ENCODE data around the gene IMMP2L.

IMMP2L gene

GRCh38 chr7:111056371-111056770 is 505.9 kb downstream of the IMMP2L start:
- DNase-seq, result no peak

GRCh38 chr7:111053035-111053434 is 509.3 kb downstream of the IMMP2L start:
- DNase-seq, result no peak

GRCh38 chr7:111051832-111052231 is 510.5 kb downstream of the IMMP2L start:
- DNase-seq, result no peak

- no peak for DNase-seq
Measured at GRCh38 chr7:111050875-111051416, 511.3 kb downstream of the IMMP2L start.

DNA sequence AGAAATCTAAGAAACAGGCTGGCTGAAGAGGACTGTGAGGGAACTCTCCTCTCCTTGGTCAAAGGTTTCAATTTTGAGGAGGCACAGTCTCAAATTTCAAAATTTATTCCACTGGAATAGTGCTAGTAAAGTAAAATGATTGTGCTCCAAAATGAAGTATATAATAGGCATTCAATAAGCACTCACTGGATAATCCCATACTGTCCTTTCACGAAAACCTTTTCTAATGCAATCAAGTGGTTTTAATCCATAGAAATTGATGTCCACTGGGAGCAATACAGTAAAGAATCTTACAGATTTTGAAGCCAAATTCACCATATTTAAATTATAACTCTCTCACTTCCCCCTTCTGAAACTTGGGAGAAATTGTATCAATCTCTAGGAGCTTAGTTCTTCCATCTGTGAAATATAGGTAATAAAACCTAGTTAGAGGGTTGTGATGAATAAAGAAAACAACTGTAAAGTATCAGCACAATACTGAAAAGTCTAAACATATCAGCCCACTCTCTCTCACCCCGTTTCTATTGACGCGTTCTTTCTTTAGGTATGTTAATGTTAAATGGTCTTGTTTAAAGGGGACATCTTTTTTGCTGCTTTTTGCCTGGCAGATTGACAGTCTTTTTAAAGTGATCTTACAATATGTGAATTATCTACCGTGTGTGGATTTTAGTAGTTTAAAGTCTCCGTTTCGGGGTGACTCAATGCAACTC is 512.2 kb downstream of the IMMP2L start:
- no peak for DNase-seq

- DNase-seq, result no peak
Measured at GRCh38 chr7:111047595-111047994, 514.7 kb downstream of the IMMP2L start.

DNA sequence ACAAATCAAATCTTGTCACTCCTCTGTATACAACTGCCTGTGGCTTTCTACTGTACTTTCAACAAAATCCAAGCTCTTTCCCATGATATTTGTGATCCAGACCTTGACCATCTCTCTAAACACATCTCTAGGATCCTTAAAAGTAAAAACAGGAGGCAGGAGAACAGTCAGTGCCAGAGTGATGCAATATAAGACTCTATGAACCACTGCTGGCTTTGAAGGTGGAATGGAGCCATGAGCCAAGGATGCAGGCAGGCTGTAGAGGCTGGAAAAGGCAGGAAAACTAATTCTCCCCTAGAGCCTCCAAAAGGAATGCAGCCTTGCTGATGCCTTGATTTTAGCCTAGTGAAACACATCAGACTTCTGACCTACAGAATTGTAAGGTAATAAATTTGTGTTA is 516.8 kb downstream of the IMMP2L start:
- peak; percentile 53 for DNase-seq

DNA sequence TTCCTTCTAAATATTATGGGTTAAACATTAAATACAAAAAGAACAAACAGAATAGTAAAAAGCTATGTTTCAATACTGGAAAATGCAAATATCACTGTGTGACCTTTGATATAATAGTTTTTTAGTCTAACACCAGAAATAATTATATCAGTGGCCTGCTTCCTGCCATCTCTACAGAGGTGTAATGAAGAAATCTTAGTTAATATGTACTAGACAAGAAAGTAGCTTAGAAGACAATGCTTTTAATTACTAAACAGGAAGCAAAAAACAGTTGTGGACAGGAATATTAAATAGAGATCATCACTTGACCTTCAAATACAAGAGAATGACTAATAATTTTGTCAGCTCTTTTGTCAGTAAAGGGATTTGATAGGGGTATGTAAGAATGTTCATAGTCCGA is 518.7 kb downstream of the IMMP2L start:
- no peak for DNase-seq

GRCh38 chr7:111042842-111043241 is 519.5 kb downstream of the IMMP2L start:
- no peak for DNase-seq

- no peak for DNase-seq
Measured at GRCh38 chr7:111041577-111041976, 520.7 kb downstream of the IMMP2L start.

GRCh38 chr7:111038185-111038584 is 524.1 kb downstream of the IMMP2L start:
- DNase-seq, result no peak

DNA sequence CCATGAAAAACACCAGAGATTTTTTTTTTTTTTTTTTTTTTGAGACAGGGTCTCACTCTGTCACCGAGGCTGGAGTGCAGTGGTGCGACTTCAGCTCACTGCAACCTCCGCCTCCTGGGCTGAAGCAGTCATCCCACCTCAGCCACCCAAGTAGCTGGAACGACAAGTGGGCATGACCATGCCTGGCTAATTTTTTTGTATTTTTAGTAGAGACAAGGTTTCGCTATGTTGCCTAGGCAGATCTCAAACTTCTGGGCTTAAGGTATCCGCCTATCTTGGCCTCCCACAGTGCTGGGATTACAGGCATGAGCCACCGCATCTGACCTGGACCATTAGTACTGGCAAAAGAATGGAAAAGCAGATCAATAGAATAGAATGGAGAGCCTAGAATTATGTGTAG is 530.4 kb downstream of the IMMP2L start:
- DNase-seq, result no peak

GRCh38 chr7:111030336-111030735 is 532.0 kb downstream of the IMMP2L start:
- DNase-seq, result no peak

DNA sequence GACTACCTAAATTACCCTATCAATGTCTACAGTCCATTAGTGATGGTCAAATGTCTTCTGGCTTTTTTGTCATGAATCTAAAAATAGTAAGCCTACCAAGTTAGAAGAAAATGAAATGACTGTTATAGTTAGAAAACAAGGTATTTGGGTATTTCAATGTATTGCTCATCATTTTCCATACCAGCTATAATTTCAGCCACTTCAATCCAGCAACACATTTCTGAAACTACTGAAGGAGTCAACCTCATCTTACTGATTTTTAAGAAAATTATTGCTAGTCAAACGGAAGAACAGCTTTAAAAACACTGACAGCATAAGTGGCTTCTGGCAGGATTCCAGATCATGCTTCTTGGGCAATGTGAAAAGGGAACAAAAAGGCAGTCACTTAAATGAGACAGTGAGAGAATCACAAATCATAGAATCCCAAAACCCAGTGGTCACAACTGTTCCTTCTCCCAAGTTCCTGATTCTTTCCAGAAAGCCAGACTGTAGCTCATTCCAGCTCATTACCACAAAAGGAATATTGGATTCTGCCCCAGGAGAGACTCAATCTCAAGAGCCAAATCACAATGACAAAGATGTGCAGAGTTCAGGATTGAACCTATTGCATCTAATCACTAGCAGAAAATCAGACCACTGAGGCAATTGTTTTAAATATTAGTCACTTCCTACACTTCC is 532.6 kb downstream of the IMMP2L start:
- DNase-seq, result no peak

DNA sequence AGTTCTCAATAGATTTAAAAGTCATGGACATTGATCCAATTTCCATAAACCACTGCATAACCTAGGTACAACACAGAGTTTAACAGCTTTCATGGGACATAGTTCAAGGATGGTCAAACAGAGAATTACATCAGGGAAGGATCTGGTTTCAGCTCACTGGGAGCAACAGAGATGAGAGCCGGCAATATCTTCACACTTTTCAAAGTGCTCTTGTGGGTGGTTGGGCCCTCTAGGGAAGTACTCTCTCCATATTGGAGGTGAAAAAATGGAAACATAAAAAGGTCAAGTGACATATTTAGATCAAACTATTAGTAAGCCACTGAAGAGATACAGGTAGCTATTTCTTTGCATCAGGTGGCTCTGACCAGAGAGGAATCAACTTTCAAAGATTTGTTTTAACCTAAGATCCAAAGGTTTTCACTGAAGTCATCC is 533.1 kb downstream of the IMMP2L start:
- DNase-seq, result no peak

DNA sequence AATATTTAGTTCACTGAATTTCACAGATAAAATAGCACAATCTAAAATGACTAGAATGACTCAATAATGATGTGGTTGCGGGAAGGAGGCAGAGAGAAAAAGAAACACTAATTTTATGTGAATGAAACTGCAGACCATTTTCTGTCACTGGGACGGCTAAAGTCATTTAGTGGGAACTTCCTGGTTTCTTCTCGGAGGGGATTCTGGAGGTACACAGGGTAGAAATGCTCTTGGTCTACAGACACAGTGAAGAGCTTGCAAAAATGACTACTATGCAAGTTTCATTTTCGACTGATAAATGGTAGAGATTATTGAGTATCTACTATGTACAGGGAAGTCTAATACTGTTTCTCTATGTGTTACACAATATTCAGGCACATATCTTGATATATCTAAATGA is 534.9 kb downstream of the IMMP2L start:
- no peak for DNase-seq

DNA sequence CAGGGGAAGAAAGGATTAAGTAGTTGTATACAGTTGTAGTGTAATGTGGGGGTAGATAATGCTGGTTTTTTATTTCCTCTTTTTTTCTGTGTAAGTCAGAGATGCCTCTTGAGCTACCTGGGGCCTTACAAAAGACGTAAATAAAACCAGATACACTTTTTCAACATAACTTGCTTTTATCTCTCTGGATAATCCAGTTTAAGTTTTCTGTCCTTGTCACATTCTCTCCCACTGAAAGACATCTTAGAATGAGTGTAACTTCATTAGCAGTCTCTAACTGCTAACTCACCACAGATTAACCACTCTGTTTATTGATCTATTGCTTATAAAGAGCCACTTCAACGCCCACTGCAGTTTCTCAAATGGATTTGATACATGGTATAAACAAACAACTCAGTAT is 535.5 kb downstream of the IMMP2L start:
- no peak for DNase-seq

GRCh38 chr7:111026343-111026742 is 535.9 kb downstream of the IMMP2L start:
- DNase-seq, result no peak

GRCh38 chr7:111025006-111025405 is 537.3 kb downstream of the IMMP2L start:
- no peak for DNase-seq

GRCh38 chr7:111018960-111019736 is 543.1 kb downstream of the IMMP2L start:
- no peak for DNase-seq

DNA sequence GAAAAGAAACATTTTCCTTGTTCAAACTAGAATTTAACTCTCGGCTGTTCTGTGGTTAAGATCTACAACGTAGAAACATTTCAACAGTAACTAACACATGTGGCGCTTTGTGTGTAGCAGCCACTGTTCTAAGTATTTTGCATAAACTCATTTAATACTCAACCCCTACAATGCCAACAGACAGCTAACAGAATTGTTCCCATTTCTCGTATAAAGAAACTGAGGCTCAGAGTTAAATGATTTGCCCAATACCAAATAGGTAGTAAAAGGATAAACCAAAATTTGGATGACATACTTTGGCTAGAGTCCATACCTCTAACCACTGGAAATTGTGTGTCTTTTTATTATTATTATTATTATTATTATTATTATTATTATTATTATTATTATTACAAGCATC is 543.8 kb downstream of the IMMP2L start:
- DNase-seq, result no peak

GRCh38 chr7:111014079-111014478 is 548.2 kb downstream of the IMMP2L start:
- DNase-seq, result no peak
